ENCODE results near the gene F2RL1.

The F2RL1 gene

DNA sequence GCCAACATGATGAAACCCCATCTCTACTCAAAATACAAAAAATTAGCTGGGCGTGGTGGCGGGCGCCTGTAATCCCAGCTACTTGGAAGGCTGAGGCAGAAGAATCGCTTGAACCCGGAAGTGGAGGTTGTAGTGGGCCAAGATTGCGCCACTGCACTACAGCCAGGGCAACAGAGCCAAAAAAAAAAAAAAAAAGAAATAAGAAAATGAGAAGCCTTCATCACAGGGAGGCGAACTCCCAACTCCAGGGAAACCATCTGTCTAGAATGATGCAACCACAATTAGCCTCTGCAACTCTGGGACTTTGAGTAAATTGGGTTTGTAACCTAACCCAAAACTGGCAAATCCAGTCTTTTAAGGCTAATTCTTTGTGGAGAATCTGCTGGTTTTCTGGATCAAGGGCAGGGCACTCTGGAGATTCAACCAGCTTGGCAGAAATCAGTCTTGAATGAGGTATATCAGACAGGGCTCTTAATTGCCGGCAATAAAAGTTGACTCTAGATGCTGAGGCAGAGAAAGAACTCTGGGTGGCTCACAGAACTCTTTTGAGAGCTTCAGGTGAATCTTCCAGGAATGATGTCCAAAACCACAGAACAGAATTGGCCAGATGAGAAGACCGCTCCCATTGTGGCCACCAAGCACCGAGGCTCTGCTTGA, 40.9 kb downstream of the F2RL1 start:
- TF ChIP-seq CTCF (IDR thresholded peaks at IDR 0.05), result no peak
- peaks cover 6% of the 10 kb centered on the region for H3K4me1 Mint-ChIP-seq
- H3K27ac Mint-ChIP-seq, result no peak overlapping the region
- H3K27me3 Mint-ChIP-seq (ENCODE audit: low read depth, poor library complexity), result peaks cover 8% of the 10 kb centered on the region
- no peaks in the 10 kb centered on the region for H3K9me3 Mint-ChIP-seq
- no peaks in the 10 kb centered on the region for H3K36me3 Mint-ChIP-seq (ENCODE audit: low read depth)
- H3K4me3 Mint-ChIP-seq, result no peak overlapping the region
- DNase-seq, result no peak

GRCh38 chr5:76861612-76862011, 42.8 kb downstream of the F2RL1 start:
- Mint-ChIP-seq H3K4me1 (peaks cover 6% of the 10 kb centered on the region), H3K9me3 (no peaks in the 10 kb centered on the region), H3K36me3 (ENCODE audit: low read depth) (no peaks in the 10 kb centered on the region), H3K27me3 (ENCODE audit: low read depth, poor library complexity) (peaks cover 8% of the 10 kb centered on the region), H3K4me3 (no peak overlapping the region), H3K27ac (no peak overlapping the region)
- DNase-seq, result no peak
- TF ChIP-seq CTCF (IDR thresholded peaks at IDR 0.05), result no peak

DNA sequence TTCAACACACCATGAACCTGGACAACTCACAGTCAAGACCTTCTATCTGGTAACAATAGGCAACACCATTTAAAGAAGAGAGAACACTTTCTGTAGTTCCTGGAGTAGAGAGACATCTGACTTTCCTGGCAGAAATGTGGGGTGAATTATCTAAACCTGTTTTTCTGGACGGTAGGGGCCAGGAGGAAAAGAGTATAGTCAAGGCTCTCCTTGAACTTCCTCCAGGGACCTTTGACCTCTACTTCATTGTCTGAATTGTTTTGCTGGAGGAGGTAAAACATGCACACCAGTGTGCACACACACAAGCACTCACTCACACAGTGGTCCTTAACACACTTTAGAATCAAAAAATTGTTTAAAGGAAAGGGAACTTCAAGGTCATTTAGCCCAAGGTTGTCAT, 44.2 kb downstream of the F2RL1 start:
- Mint-ChIP-seq H3K4me3 (no peak overlapping the region), H3K9me3 (no peaks in the 10 kb centered on the region), H3K36me3 (ENCODE audit: low read depth) (no peaks in the 10 kb centered on the region), H3K27ac (no peak overlapping the region), H3K4me1 (peaks cover 6% of the 10 kb centered on the region), H3K27me3 (ENCODE audit: low read depth, poor library complexity) (peaks cover 4% of the 10 kb centered on the region)
- DNase-seq, result no peak
- no peak for TF ChIP-seq CTCF (IDR thresholded peaks at IDR 0.05)

GRCh38 chr5:76866503-76866902, 47.7 kb downstream of the F2RL1 start:
- no peak overlapping the region for H3K27ac Mint-ChIP-seq
- H3K27me3 Mint-ChIP-seq (ENCODE audit: low read depth, poor library complexity), result no peaks in the 10 kb centered on the region
- H3K4me3 Mint-ChIP-seq, result no peak overlapping the region
- H3K4me1 Mint-ChIP-seq, result peaks cover 13% of the 10 kb centered on the region
- no peak for TF ChIP-seq CTCF (IDR thresholded peaks at IDR 0.05)
- no peaks in the 10 kb centered on the region for H3K9me3 Mint-ChIP-seq
- H3K36me3 Mint-ChIP-seq (ENCODE audit: low read depth), result no peaks in the 10 kb centered on the region
- DNase-seq, result no peak

DNA sequence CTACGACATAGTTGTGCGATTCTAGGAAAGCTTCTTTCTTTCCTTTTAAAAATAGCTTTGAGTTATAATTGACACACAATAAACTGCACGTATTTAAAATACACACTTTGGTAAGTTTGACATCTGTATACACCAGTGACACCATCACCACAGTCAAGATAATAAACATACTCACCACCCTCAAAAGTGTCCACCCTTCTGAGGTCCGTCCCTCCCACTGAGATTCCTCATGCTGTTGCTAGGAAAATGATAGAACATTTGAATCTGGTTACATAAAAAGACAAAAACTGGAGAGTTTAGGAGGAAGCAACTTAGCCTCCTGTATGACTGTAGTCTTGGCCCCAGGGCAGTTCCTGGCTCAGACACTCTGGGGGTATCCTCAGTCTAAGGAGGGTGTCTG, 48.2 kb downstream of the F2RL1 start:
- H3K4me3 Mint-ChIP-seq, result no peak overlapping the region
- H3K27ac Mint-ChIP-seq, result no peak overlapping the region
- H3K4me1 Mint-ChIP-seq, result peaks cover 8% of the 10 kb centered on the region
- no peaks in the 10 kb centered on the region for H3K36me3 Mint-ChIP-seq (ENCODE audit: low read depth)
- TF ChIP-seq CTCF (IDR thresholded peaks at IDR 0.05), result no peak
- H3K27me3 Mint-ChIP-seq (ENCODE audit: low read depth, poor library complexity), result no peaks in the 10 kb centered on the region
- DNase-seq, result no peak
- no peaks in the 10 kb centered on the region for H3K9me3 Mint-ChIP-seq

Measured in nephron progenitor cell (in vitro differentiated cells).